GM13976 (cell line): ENCODE measurements around the gene ZNF888.

Source experiments
- DNase-seq: peaks from one replicate; pipeline ENCODE4 v3.0.0; 2012; ENCODE audit warnings: low spot score
- in situ Hi-C: fragments of 300-500 bp; cut with MboI; formaldehyde crosslinking; loops from one replicate; pipeline ENCODE4 v1.12.0; 2022; ENCODE audit warnings: low sequenced_read_pairs, mixed read lengths, inconsistent platforms; ENCODE audit not compliant: unreplicated experiment
- TF ChIP-seq, protein P1 (sequence below): IDR thresholded peaks from 2 replicates; pipeline ENCODE4 v1.5.1; 2012; ENCODE audit warnings: borderline replicate concordance, mild to moderate bottlenecking; ENCODE audit not compliant: insufficient read depth; ENCODE audit errors: extremely low read depth, missing control alignments, control extremely low read depth

Gene ZNF888

DNA sequence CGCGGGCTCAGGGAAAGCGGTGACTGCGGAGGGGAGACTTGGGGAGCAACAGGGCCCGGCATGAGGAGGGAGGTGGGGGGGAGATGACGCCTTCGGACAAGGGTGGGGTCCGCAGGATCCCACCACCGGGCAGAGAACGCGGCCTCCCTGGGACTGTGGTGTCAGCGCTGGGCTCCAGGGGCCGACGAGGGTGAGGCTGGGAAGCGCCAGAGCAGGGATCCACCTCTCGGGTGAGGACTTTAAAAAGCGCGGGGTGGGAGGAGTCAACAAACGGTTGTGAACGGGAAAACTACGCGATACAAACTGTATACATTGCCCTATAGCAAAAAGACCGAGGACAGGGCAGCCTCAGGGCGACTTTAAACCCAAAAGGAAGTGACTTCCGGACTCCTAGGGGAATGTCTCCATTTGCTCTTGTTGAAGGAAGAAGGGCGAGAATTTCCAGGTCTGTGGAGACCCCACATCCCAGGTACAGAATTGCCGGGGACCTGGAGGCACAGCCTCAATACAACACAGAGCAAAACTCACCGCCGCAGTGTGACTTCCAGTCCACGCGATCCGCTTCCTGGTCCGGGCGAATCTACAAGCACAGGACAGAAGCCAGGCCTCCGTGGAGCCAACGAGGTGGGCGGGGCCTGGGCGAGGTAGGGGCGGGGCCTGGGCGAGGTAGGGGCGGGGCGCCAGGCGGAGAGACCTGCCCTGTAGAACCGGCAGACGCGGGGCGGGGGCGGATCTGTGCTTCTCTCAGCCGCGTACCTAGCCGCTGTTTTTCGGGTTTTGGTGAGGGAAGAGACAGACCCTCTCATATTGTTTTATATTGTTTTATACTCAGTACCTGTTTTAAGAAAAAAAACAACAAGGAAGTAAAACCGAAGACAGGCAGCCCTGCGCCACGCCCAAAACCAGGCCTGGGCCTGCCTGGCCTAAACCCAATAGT, at the start of gene ZNF888:
Gene ZNF888 (minus strand): TSS at position 588 of the 937 bp plus-strand sequence. CDS start 5,555 bp downstream, outside the sequence.
- peak; percentile 94 for DNase-seq
- in situ Hi-C loops, result no loop called here
- TF ChIP-seq, protein P1, sequence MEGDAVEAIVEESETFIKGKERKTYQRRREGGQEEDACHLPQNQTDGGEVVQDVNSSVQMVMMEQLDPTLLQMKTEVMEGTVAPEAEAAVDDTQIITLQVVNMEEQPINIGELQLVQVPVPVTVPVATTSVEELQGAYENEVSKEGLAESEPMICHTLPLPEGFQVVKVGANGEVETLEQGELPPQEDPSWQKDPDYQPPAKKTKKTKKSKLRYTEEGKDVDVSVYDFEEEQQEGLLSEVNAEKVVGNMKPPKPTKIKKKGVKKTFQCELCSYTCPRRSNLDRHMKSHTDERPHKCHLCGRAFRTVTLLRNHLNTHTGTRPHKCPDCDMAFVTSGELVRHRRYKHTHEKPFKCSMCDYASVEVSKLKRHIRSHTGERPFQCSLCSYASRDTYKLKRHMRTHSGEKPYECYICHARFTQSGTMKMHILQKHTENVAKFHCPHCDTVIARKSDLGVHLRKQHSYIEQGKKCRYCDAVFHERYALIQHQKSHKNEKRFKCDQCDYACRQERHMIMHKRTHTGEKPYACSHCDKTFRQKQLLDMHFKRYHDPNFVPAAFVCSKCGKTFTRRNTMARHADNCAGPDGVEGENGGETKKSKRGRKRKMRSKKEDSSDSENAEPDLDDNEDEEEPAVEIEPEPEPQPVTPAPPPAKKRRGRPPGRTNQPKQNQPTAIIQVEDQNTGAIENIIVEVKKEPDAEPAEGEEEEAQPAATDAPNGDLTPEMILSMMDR, result no peak

- TF ChIP-seq, protein P1, result no peak
- in situ Hi-C loops, result no loop called here
- no peak for DNase-seq
Measured at GRCh38 chr19:52967772-52968171, 44.5 kb upstream of the ZNF888 start.

DNA sequence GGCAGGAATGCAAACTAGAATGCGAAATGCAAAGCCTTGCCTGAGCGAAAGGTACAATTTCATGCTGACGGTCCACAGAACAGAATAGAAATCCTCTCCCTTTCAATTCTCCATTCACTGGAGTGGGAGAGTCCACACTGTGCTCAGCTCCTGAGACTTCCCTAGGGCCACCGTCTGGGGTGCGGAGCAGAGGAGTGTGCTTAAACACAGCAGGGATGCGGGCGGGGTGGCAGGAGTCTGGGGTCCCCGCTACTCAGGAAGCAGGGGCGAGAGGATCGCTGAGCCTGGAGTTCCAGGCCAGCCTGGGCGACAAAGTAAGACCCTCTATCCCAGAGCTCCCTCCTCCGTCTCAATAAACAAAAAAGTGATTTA, 40.0 kb upstream of the ZNF888 start:
- DNase-seq, result peak; percentile 26
- in situ Hi-C loops, result no loop called here

DNA sequence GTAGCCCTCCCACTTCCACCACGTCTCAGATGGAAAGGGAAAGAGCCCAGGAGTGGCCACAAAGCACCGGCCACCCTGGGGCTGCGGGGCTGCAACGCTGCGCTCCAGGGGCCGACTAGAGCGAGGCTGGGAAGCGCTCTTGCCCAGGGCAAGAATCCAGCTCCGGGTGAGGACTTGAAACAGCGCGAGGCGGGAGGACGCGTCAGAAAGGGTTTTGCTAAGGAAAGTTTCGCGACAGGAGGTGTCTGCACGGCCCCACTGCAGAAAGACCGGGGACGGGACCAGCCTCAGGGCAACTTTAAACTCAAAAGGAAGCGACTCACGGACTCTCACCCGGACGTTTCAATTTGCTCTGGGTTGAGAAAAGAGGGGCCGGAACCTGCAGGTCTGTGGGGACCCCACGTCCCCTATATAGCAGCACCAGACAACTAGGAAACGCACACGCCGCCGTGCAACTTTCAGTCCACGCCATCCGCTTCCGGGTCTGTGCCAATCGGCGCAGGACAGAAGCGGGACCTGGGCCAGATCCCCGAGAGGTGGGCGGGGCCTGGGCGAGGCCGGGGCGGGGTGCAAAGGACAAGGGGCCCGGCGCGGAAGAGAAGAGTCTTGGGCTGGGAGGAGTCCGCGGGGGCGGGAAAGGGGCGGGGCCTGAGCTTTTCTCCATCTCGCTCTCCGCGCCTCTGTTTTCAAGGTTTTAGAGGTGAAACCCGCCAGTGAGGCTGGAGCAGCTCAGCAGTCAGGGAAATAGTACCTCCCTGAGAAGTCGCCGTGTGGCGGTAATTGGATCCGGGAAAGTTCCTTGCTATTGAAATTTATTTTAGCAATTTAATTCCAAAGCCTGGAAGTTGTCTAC, 39.4 kb upstream of the ZNF888 start, which contains the start of gene ZNF816:
Gene ZNF816 (minus strand): TSS at position 488 of the 853 bp plus-strand sequence. CDS start 6,792 bp downstream, outside the sequence.
- in situ Hi-C loops, result no loop called here
- TF ChIP-seq, protein P1, result no peak
- DNase-seq, result peak; percentile 99

More for the DNA sequence above, 40.0 kb upstream of the ZNF888 start:
- TF ChIP-seq, protein P1, result no peak

- TF ChIP-seq, protein P1, result no peak
- in situ Hi-C loops, result no loop called here
- no peak for DNase-seq
Measured at GRCh38 chr19:52961981-52962380, 38.8 kb upstream of the ZNF888 start.

GRCh38 chr19:52959613-52960295, 36.5 kb upstream of the ZNF888 start:
- DNase-seq, result no peak
- TF ChIP-seq, protein P1, result no peak
- in situ Hi-C loops, result no loop called here
